Activated CD4-positive, alpha-beta T cell treated with anti-CD3 and anti-CD28 coated beads, Interleukin-2, amount 50 U/mL, for 4 hours (primary cell): ENCODE data around the gene ANKRD37.

ENCODE experiments used
- DNase-seq, 2 experiments: peaks; one replicate each; pipeline ENCODE4 v3.0.0-alpha.2; 2020

ANKRD37 gene

DNA sequence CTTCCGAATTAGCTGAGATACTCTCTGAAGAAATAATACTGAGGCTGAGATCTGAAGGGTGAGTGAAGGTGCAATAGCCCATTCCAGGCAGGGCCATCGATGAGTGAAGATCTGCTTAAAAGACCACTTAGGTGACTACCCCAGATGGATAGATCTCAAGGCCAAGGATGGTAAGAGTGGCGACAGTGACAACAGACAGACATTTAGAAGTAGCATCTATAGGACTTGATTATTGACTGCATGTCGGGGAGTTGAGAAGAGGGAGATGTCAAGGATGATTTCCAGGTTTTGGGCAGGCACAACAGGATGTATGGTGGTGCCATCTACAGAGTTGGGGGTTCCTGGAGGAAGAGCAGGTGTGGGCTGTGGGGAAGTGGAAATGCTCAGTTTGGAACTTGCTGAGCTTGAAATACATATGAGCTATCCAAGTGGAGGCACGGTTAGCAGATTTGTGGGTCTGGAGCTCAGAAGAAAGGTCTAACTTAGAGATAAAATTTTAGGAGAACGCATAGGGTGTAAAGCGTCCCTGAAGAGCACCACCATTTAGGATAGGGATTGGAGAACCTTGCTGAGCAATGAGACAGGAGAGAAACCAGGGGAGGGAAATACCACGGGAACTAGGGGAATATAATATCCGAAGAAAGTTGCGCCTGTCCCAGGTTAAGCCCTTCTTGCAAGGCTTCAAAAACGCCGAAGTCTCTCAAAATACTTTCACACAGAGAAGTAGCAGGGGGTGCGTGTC, 28.4 kb downstream of the ANKRD37 start:
- DNase-seq: no peak

GRCh38 chr4:185425647-185426352, 29.2 kb downstream of the ANKRD37 start, which contains the start of gene UFSP2:
UFSP2 (minus strand) TSS chr4:185425964; CDS start chr4:185425868, 96 bp downstream.
- peak; percentile 78 to 79 for DNase-seq

- DNase-seq: no peak
These were observed 30.5 kb downstream of the ANKRD37 start for GRCh38 chr4:185426960-185427688.

DNA sequence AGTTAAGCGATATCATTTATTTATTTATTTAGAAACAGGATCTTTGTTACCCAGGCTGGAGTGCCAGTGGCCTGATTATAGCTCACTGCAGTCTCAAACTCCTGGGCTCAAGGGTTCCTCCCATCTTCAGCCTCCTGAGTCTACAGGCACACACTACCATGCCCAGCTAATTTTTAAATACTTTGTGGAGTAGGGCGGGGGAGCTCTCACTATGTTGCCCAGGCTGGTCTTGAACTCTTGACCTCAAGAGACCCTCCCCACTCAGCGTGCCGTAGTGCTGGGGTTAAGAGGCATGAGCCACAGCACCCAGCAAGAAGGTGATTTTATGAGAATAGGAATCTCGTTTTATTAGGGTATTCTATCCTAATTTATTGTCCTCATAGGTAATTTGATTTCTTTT, 33.0 kb downstream of the ANKRD37 start:
- DNase-seq: no peak

- DNase-seq: no peak
These were observed 38.8 kb downstream of the ANKRD37 start for GRCh38 chr4:185435466-185435865.

DNA sequence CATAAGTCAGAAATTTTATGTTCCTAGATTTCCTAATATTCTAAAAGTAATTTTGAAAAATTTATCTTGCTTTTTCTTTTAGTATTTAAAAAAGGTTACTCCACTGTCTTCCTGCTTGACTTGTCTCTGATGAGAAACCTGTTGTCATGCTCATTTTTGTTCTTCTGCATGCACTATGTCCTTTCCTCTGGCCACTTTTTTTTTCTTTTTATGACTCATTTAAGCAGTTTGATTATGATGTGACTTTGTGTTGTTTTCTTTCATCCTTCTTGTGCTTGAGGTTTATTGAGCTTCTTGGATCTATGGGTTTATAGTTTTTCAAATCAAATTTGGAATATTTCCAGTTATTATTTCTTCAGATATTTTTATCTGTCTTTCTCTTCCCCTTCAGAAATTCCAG, 41.2 kb downstream of the ANKRD37 start:
- DNase-seq: no peak

DNA sequence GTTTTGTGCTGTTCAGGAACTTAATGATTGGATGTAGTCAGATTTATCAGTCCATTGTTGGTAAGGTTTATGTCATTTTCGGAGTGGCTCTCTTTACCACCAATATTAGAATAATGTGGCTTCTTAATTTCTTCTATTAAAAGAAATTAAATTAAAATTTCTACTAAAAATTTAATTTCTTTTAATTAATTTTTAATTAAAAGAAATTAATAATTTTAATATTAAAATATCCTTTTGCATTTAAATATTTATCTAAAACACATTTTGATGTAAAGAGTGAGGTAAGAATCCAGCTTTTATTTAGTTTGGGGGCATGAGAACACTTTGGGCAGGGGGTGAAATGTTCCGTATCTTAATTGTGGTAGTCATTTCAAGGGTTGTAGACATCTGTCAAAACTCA, 44.8 kb downstream of the ANKRD37 start:
- DNase-seq: no peak

DNA sequence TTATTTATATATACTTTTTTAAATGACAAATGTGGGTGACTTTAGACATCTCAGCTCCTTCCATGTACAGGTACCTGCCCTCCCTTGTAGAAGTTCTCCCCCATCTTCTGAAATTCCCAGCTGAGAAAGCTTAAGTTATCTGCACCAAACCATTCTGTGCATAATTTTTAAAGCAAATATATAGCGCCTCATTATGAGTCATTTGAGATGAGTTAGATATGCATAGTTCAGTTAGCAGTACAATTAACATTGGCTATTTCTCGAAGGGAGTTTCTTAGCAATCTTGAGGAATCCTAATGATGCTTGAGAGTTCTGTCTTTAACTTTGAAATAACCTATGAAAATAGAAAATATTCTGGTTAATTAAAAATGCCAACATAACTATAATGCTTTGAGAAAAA, 48.6 kb downstream of the ANKRD37 start:
- no peak for DNase-seq
